Colonic mucosa (tissue), 4 donors: ENCODE measurements around the gene SIM1. TPM values are rescaled to one million over a fixed set of nuclear protein-coding genes. Genes with fewer than 3 reads are reported as not detected.

Source experiments
- DNase-seq: peaks from one replicate; pipeline ENCODE4 v3.0.0-alpha.2; 2020
- H3K27ac ChIP-seq: fragments of 200-600 bp; one replicate; pipeline ENCODE4 v1.8.0; 2021
- H3K27me3 ChIP-seq: fragments of 200-600 bp; one replicate; pipeline ENCODE4 v1.8.0; 2021
- H3K36me3 ChIP-seq: fragments of 200-600 bp; one replicate; pipeline ENCODE4 v1.8.0; 2021
- H3K4me1 ChIP-seq: fragments of 200-600 bp; one replicate; pipeline ENCODE4 v1.8.0; 2021; ENCODE audit warnings: mild to moderate bottlenecking
- H3K4me3 ChIP-seq: fragments of 200-600 bp; one replicate; pipeline ENCODE4 v1.8.0; 2021
- H3K9ac ChIP-seq, 2 donors: one replicate each; pipeline ENCODE4 v1.7.0; 2013; ENCODE audit warnings: control low read depth in 2 of 2, low read depth in 2 of 2, low read length in 2 of 2
- H3K9me3 ChIP-seq: fragments of 200-600 bp; one replicate; pipeline ENCODE4 v1.8.0; 2021
- intact Hi-C: fragments of 100-400 bp; cut with DNase I; formaldehyde crosslinking; loops from one replicate; pipeline ENCODE4 v1.14.1; 2022
- total RNA-seq, 2 donors: library from RNA; stranded (reverse); fragmentation: NEBNext Ultra II Directional in 1 of 2; extraction: Animal tissue kit (Norgen Biotek cat#: 25700) in 1 of 2; gene quantifications; one replicate each; pipeline ENCODE4 v1.2.1, GENCODE V29; 2021
- TF ChIP-seq, protein P1 (sequence below): fragments of 200-600 bp; IDR thresholded peaks from one replicate; pipeline ENCODE4 v1.8.0; 2022; ENCODE audit warnings: antibody characterized with exemption, mild to moderate bottlenecking
- donor health status: healthy.
- donor health status: DM: no; HTN: no; CAD: no.
- donor health status: DM: no; HTN: no; CAD: no.

Gene SIM1
- total RNA-seq, 2 donors from 2014 or later, result 0.16 TPM; not detected in 1

DNA sequence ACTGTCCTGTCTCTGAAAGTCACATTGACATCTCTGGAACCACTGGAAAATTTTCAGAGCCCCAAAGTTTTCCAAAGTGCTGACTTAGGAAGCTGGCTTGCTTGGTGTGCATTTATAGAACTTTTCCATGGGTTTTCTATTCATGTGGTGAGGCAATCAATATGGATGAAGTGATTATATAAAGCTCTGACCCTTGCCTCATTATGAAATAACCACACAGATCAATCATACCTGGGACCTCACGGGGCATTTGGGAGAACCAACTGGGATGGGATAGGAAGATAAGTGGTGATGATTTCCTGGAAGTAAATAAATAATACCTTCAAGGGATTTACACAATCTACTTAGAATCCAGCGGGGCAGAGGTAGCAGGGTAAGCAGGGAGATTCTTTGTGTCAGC is 22.9 kb upstream of the SIM1 start:
- Histone ChIP-seq H3K9ac (no peak overlapping the region), H3K4me3 (no peak overlapping the region), H3K27me3 (peaks cover under 1% of the 10 kb centered on the region), H3K9me3 (no peaks in the 10 kb centered on the region), H3K27ac (no peak overlapping the region), H3K36me3 (no peaks in the 10 kb centered on the region), H3K4me1 (no peaks in the 10 kb centered on the region)
- intact Hi-C loops, result no loop called here
- no peak for DNase-seq
- TF ChIP-seq, protein P1, sequence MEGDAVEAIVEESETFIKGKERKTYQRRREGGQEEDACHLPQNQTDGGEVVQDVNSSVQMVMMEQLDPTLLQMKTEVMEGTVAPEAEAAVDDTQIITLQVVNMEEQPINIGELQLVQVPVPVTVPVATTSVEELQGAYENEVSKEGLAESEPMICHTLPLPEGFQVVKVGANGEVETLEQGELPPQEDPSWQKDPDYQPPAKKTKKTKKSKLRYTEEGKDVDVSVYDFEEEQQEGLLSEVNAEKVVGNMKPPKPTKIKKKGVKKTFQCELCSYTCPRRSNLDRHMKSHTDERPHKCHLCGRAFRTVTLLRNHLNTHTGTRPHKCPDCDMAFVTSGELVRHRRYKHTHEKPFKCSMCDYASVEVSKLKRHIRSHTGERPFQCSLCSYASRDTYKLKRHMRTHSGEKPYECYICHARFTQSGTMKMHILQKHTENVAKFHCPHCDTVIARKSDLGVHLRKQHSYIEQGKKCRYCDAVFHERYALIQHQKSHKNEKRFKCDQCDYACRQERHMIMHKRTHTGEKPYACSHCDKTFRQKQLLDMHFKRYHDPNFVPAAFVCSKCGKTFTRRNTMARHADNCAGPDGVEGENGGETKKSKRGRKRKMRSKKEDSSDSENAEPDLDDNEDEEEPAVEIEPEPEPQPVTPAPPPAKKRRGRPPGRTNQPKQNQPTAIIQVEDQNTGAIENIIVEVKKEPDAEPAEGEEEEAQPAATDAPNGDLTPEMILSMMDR, result no peak

DNA sequence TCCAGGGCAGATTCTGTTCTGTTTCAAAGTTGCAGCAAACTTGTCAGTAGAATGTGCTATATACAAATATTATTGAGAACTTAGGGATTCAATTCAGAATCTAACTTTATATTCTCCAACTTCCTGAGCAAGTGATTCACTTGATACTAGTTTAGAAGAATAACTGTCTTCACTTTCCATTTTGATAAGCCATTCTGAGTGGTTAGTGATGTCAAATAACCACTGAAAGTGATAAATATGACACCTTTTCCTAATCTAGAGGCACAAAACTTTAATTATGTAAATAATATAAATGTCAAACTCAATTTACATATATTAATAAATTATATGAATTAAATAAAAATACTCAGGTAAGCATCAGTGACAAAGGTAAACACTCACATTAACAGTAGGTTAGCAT is 20.5 kb upstream of the SIM1 start:
- Histone ChIP-seq H3K9me3 (no peaks in the 10 kb centered on the region), H3K9ac (no peak overlapping the region), H3K4me3 (no peak overlapping the region), H3K4me1 (no peaks in the 10 kb centered on the region), H3K36me3 (no peaks in the 10 kb centered on the region), H3K27ac (no peak overlapping the region), H3K27me3 (no peaks in the 10 kb centered on the region)
- no peak for DNase-seq
- TF ChIP-seq, protein P1, result no peak
- intact Hi-C loops, result no loop called here

DNA sequence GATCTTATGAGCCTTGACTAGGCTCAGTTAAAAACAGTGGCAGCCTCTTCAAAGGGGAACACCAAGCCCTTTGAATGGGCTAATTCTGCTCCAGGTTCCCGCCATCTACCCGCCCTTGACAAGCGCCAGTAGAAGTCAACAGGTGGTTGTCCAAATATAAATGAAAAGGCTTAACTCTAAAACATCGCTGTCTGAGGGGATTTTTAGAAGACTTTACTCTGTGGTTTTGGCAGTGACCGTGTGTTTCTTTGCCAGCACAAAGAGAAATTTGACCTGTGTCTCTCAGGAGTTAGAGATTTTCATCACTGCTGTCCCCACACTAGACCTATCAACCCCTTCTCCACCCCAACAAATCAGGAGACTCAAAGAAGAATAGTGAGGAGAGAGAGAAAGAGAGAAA is 19.8 kb upstream of the SIM1 start:
- intact Hi-C loops, result no loop called here
- Histone ChIP-seq H3K9ac (no peak overlapping the region), H3K27ac (no peak overlapping the region), H3K4me1 (no peaks in the 10 kb centered on the region), H3K9me3 (no peaks in the 10 kb centered on the region), H3K36me3 (no peaks in the 10 kb centered on the region), H3K27me3 (no peaks in the 10 kb centered on the region), H3K4me3 (no peak overlapping the region)
- no peak for DNase-seq
- TF ChIP-seq, protein P1, result no peak

DNA sequence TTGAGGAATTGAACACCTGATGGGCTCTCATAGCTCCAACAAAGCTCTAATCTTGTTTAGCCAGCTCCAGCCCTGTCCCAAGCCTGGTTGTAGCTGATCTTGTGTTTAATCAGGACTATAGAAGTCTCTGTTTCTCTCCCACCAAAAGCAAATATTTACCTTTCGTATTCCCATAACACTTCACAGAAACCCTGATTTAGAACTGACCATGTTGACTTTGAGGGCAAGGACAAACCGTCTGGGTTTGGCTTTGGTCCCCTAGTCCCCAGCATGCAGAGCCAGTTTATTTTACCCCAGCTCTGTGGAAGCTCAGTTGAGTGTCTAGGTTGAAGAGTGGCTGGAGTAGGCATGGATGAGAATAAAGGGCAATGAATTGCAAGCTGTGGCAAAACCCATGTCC is 18.0 kb upstream of the SIM1 start:
- intact Hi-C loops, result no loop called here
- no peaks in the 10 kb centered on the region for H3K36me3 ChIP-seq
- TF ChIP-seq, protein P1, result no peak
- H3K9ac ChIP-seq, result no peak overlapping the region
- DNase-seq, result no peak
- no peak overlapping the region for H3K27ac ChIP-seq
- no peak overlapping the region for H3K4me3 ChIP-seq
- no peaks in the 10 kb centered on the region for H3K4me1 ChIP-seq
- H3K27me3 ChIP-seq, result peaks cover 4% of the 10 kb centered on the region
- no peaks in the 10 kb centered on the region for H3K9me3 ChIP-seq

DNA sequence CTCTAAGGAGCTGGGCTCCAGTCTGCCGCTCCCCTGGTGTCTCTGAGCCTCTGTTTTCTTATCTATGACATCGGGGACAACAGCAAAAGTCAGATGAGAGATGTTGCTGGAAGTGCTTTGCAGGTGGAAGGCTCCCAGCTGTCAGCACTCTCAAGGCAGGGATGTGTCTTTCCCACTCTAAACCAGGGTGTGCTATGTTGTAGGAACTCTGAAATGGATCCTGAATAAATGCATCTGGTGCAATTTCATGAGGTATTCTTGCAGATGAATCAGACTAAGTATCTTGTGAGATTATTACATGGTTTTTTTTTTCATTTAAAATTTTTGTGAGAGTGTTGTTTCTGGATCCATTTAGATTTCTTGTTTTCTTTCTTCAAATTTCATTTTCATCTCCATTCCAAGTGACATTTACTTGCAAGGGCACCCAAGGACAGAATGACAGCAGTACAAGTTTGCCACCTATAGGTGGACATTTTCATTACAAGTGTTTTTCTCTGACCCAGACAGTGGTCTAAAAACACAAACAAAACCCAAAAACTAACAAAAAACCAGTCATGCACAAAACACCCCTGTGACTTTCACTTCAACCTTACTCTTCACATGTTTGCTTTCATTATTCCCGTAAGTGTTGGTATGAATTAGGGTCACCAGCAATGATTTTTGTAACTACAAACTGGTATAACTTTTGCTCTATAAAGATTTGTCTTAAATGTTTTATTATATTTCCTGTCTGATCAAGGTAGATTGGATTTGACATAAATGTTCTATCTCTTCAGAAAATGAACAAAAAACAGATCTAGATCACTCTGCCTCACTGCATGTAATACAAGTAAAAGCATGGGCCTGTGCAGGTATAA is 14.7 kb upstream of the SIM1 start:
- DNase-seq, result no peak
- TF ChIP-seq, protein P1, result peak; percentile 59
- no peak overlapping the region for H3K9ac ChIP-seq

More for the DNA sequence above, 14.7 kb upstream of the SIM1 start:
- Histone ChIP-seq H3K4me3 (no peak overlapping the region), H3K27ac (no peak overlapping the region), H3K9me3 (no peaks in the 10 kb centered on the region), H3K27me3 (peaks cover 4% of the 10 kb centered on the region), H3K4me1 (no peaks in the 10 kb centered on the region), H3K36me3 (no peaks in the 10 kb centered on the region)
- intact Hi-C loops, result loop anchor here (2.0 kb wide), 1 partner anchor 363 kb away; no protein-coding TSS in a partner anchor
